NOMO-1 treated with DMSO at 0.1 percent for 48 hours (cell line): ENCODE measurements around the gene TRIM46.
A peak's percentile ranks its signal among the peaks of the same experiment; 100 is the strongest.
"Not testable (repeated sequence)": the region's sequence is repeated elsewhere in the genome, so short reads cannot be mapped to it uniquely, and the experiment has no call there.

Source experiments
- DNase-seq: peaks from one replicate; lab custom pipeline; 2025; ENCODE audit not compliant: unreplicated experiment; lab: John Stamatoyannopoulos, UW

The TRIM46 gene

DNA sequence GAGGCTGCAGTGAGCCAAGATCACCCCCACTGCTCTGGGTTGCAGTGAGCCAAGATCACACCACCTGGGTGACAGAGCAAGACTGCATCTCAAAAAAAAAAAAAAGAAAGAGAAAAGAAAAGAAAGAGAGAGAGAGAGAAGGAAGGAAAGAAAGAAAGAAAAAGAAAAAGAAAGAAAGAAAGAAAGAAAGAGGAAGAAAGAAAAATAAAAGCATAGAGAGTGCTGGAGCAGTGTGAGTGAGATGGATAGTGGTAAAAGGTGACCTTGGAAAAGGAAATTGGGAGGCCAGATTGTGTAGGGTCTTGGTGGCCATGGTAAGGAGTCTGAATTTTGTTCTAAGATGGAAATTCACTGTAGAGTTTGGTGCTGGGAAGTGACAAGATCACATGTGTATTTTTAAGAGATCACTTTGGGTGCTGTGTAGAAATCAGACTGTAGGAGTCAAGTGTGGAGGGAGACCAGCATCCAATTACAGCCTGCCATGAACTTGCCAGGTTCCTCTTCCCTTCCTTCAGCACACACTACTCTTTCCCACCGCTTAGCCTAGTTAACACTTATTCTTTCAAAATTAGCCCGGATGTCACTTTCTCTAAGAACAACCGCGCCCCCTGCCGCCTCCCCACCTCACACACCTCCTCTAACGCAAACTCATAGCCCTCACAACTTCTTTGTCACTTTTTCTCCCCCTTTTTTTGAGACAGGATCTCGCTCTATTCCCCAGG lies 52.7 kb downstream of the TRIM46 start:
- DNase-seq, result peak; percentile 96

DNA sequence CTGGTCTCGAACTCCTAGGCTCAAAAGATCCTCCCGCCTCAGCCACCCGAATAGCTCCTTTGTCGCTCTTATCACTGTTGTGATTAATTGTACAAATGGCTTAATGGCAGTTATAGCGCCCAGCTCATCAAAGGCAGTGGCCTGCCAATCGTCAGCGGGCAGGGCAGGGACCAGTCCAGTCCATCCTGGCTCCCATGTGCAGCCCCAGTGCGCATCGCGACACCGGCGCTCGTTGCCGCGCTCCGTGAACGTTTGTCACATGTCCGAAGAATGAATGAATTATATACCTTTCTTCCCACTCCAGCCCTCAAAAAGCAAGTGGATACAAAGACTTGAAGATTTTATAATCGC lies 53.2 kb downstream of the TRIM46 start:
- DNase-seq, result peak; percentile 64

DNA sequence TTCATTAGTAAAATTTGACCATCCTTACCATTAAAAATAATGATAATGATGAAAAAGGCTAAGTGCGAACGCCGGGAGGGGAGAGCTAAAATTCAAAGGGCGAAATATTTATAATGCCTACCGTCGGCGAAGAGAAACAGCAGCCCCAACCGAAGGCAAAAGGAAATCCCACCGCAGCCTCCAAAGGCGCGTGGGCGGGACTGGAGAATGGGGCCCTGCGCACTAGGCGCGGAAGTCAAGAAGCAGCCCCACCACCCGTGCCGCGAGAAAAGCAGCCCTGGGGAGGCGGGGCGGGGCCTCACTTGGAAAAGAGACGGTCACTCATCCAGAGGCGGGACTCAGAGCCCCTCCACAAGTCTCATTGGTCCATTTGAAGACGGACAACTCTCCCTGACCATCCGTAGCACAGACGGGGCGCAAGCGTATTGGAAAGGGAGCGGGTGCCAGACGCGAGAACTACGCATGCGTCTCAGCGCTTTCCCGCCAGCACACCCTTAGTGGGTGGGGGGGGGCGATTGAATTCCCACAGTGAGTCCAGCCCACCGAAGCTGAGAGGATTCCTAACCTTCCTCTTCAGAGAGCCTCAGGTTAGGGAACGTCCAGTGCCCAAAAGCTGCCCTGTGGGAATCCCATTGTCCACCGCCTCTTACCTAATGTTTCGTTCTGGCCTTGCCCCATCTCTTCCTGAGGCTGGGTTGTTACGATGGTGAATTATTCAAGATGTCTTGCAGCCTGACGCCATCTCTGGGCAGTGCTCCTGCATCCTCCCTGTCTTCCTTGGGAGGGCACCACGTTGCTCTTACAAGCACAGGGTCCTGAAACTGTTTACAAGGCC lies 53.8 kb downstream of the TRIM46 start:
- peak; percentile 99 for DNase-seq

DNA sequence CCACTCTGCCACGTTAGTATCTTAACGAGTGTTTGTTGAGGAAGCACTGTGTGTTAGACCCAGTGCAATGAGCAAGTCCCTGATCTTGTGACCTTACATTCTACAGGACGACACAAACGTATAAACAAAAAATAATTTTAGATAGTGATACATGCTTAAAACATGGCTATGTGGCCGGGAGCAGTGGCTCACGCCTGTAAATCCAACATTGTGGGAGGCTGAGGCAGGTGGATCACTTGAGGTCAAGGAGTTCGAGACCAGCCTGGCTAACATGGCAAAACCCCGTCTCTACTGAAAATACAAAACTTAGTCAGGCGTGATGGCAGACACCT lies 54.4 kb downstream of the TRIM46 start:
- no peak for DNase-seq

DNA sequence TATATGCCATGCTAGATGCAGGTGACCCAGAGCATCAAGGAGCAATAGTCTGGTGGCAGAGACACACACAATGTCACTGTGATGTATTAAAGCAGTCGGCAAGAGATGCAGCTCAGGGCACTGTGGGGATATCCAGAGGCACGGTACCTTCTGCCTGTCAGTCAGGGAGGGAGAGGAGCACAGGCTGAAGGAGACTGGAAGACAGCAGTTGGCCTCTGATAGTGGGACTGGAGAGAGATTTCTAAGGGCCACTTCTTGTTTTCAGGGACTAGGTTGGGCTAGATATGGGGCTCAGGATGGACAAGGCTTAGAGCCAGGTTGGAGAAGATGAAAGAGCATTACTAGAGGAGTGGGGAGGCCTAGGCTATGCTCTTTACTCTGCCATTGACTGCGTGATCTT lies 57.7 kb downstream of the TRIM46 start:
- not testable (repeated sequence) for DNase-seq

DNA sequence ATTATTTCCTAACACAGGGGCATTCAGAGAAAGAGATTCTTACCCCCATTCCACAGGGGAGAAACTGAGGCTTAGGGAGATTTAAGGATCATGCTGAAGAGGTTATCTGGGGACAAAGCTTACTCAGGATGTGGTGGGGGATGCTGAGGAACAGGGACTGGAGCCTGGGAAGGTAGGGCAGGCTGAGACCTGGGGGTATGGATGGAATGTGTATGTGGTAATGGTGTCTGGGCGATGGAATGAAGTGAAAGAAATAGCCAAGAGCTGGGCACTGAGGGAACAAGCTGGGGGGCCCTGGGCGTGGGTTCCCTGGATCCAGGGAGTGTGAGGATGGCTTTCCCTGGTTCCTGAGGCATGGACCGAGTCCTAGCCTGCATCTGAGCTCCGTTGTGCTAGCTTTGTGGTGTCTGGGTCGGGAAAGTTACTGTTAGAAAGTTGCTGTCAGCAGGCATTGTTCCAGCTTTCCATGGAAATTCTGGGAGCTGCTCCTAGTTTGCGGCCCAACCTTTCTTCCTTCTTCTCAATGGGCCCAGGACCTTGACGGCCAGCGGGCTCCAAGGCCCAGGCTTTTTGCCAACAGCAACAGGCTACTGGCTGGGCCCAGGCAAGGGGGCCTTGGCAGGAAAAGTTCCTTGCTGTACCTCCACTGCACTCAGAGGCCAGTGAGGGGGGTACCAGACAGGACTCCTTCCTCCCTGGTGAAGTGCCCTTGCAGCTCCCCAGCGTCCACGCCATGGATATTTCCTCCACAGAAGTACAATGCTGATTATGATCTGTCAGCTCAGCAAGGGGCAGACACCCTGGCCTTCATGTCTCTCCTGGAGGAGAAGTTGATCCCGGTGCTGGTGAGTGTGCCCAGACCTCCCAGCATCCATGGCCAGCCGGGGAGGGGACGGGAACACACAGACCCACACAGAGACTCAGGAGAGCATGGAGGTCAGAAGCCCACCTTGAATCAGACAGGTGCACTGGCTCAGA lies 58.6 kb downstream of the TRIM46 start:
- not testable (repeated sequence) for DNase-seq

DNA sequence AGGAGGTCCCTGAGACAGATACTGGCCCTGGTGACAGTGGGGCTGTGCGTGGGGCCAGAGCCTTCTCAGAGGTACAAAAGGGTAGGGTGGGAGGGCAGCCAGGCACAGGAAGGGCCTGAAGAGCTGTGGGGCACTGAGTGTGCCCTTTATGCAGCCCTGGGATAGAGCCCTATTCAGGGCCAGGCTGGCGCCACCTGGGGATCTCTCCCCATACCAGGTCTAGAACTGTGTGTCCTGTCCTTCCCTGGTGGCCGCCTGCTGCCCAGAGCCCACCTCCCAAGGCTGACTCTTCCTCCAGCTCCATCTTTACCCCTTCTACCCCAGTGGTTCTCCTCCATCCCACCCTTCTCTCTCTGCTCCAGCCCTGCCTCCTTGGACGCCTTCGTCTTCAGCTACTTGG lies 59.9 kb downstream of the TRIM46 start:
- not testable (repeated sequence) for DNase-seq
